SH-SY5Y (cell line): Measurements from ENCODE around the gene IMMP2L.

Source experiments
- GATA2 ChIP-seq: IDR thresholded peaks from 2 replicates; pipeline ENCODE4 v1.6.1; 2011; ENCODE audit warnings: mild to moderate bottlenecking, low read depth, low read length
- GATA3 ChIP-seq: IDR thresholded peaks from 2 replicates; pipeline ENCODE4 v1.6.1; 2011; ENCODE audit warnings: low read depth, mild to moderate bottlenecking, low read length, moderate library complexity

DNA sequence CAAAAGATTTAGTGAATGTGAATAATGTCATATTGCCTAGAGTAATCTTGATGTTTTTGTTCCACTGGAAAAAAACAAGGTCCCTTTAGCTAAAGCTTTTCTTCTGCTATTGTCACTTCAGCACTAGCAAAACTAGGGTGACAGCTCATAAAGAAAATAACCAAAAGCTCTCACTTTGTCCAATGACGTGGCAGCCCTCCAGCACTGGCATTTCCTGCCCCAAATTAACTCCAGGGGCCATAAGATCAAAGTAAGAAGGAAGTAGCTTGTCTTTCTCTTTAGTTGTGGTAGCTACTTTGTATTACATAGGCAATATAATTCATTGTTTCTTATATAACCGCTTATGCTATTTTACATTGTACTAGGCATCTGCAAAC, 424.1 kb downstream of the IMMP2L start:
- TF ChIP-seq GATA3 (no peak), GATA2 (no peak)
